Prostate gland (tissue), 2 donors: ENCODE measurements around the gene GZMH. TPM values are rescaled to one million over a fixed set of nuclear protein-coding genes. Genes with fewer than 3 reads are reported as not detected.

ENCODE experiments used
- DNase-seq: peaks from one replicate; pipeline ENCODE4 v3.0.0-alpha.2; 2019; ENCODE audit warnings: low spot score
- H3K27ac ChIP-seq, 2 donors: fragments of 200-600 bp; sonication (generic); 2 replicates each; pipeline ENCODE4 v1.5.1; 2017 to 2019
- H3K27me3 ChIP-seq: fragments of 200-600 bp; sonication (generic); replicated peaks from 2 replicates; pipeline ENCODE4 v1.5.1; 2019; ENCODE audit not compliant: insufficient read depth
- H3K36me3 ChIP-seq, 2 donors: fragments of 200-600 bp; sonication (generic); 1 replicate in 1 of 2; 2 replicates in 1 of 2; pipeline versions ENCODE4 v1.5.1 to v1.8.1; 2017 to 2019
- H3K4me1 ChIP-seq: fragments of 200-600 bp; sonication (generic); replicated peaks from 2 replicates; pipeline ENCODE4 v1.5.1; 2019
- H3K4me3 ChIP-seq, 2 donors: fragments of 200-600 bp; sonication (generic); 2 replicates each; pipeline ENCODE4 v1.5.1; 2017 to 2019
- H3K9me3 ChIP-seq: fragments of 200-600 bp; sonication (generic); 2 replicates; pipeline ENCODE4 v1.5.1; 2017
- POLR2A ChIP-seq: fragments of 450-650 bp; IDR thresholded peaks from one replicate; pipeline ENCODE4 v1.6.1; 2016; ENCODE audit warnings: antibody characterized with exemption, mild to moderate bottlenecking
- POLR2AphosphoS5 ChIP-seq: sonication (generic); formaldehyde crosslinking; IDR thresholded peaks from one replicate; pipeline ENCODE4 v1.6.1; 2017; ENCODE audit warnings: antibody characterized with exemption
- WGBS: methylation state at CpG from one replicate; pipeline ENCODE4 v1.1.5; 2018; 5-methylcytosine and 5-hydroxymethylcytosine counted together
- intact Hi-C: fragments of 100-400 bp; cut with DNase I; formaldehyde crosslinking; loops from one replicate; pipeline ENCODE4 v1.14.2; 2022
- total RNA-seq, 2 donors: library from RNA; depleted of rRNA; stranded (reverse); fragments of >200 nt; gene quantifications; one replicate each; pipeline ENCODE4 v1.1.0, GENCODE V29; 2016
- TF ChIP-seq, protein P1 (sequence below), 4 experiments: fragments of 200-600 bp in 2 of 4; fragments of 450-650 bp in 2 of 4; sonication (generic) in 2 of 4; IDR thresholded peaks; 1 replicate in 3 of 4; 2 replicates in 1 of 4; pipeline ENCODE4 v1.5.1; 2016 to 2019; ENCODE audit warnings: antibody characterized with exemption in 4 of 4, mild to moderate bottlenecking in 2 of 4, moderate library complexity in 2 of 4

GZMH gene
- total RNA-seq, 2 donors from 2014 or later: 0.55 TPM; not detected in 1

DNA sequence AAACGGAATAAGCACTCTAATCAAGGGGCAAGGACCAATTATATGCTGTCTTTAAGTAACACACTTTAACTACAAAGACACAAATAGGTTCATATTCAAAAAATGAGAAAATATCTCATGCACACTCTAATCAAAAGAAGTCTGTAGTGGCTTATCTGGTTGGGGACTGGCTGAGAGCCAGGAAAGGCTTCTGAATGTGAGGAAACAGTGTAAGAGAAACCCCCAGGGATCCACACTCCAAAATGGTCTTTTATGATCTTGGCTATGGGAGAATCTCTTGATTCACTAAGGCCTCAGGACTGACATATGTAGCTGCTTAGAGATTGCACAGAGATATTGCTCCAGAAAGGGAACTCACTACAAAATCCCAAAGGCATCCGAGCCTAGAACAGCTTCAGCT lies 43.7 kb downstream of the GZMH start:
- no peaks in the 10 kb centered on the region for H3K27me3 ChIP-seq
- no peaks in the 10 kb centered on the region for H3K9me3 ChIP-seq
- TF ChIP-seq POLR2A (no peak), POLR2AphosphoS5 (no peak)
- TF ChIP-seq, protein P1, sequence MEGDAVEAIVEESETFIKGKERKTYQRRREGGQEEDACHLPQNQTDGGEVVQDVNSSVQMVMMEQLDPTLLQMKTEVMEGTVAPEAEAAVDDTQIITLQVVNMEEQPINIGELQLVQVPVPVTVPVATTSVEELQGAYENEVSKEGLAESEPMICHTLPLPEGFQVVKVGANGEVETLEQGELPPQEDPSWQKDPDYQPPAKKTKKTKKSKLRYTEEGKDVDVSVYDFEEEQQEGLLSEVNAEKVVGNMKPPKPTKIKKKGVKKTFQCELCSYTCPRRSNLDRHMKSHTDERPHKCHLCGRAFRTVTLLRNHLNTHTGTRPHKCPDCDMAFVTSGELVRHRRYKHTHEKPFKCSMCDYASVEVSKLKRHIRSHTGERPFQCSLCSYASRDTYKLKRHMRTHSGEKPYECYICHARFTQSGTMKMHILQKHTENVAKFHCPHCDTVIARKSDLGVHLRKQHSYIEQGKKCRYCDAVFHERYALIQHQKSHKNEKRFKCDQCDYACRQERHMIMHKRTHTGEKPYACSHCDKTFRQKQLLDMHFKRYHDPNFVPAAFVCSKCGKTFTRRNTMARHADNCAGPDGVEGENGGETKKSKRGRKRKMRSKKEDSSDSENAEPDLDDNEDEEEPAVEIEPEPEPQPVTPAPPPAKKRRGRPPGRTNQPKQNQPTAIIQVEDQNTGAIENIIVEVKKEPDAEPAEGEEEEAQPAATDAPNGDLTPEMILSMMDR (IDR thresholded peaks at IDR 0.05): no peak
- no peaks in the 10 kb centered on the region for H3K4me1 ChIP-seq
- H3K36me3 ChIP-seq: no peaks in the 10 kb centered on the region
- intact Hi-C loops: no loop called here
- no peak for DNase-seq
- no peak overlapping the region for H3K4me3 ChIP-seq
- WGBS: 82% methylated on average over 2 of the region's 2 CpGs
- H3K27ac ChIP-seq: no peak overlapping the region

DNA sequence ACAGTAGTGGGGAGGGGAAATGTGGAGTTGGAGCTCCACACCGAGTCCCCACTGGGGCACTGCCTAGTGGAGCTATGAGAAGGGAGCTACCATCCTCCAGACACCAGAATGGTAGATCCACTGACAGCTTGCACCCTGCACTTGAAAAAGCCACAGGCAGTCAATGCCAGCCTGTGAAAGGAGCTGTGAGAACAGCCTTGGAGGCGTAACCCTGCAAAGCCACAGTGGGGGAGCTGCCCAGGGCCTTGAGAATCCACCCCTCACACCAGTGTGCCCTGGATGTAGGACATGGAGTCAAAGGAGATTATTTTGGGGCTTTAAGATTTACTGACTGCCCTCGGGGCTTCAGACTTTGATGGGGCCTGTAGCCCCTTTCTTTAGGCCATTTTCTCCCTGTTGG lies 46.0 kb downstream of the GZMH start:
- H3K9me3 ChIP-seq: no peaks in the 10 kb centered on the region
- no peak overlapping the region for H3K27ac ChIP-seq
- H3K36me3 ChIP-seq: no peaks in the 10 kb centered on the region
- no peaks in the 10 kb centered on the region for H3K27me3 ChIP-seq
- DNase-seq: no peak
- intact Hi-C loops: no loop called here
- H3K4me3 ChIP-seq: no peak overlapping the region
- no peaks in the 10 kb centered on the region for H3K4me1 ChIP-seq
- WGBS: 91% methylated on average over 3 of the region's 3 CpGs
- TF ChIP-seq POLR2AphosphoS5 (no peak), POLR2A (no peak)

DNA sequence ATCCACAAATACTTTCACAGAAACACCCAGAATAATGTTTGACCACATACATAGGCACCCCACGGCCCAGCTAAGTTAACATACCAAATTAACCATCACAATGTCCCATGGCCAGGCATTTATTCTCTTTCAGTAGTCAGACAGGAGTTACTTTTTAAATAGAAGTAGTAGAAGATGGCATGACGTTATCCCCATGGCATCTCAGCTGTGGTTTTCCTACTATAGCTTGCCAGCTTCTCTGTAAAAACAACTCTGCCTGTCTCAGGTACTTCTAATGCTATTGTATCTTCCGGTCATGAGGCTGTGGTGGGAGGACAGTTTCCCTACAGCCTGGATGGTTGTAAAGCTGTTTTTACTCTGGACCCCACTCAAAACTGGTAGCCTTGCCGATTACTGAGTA lies 52.7 kb downstream of the GZMH start:
- Histone ChIP-seq H3K36me3 (no peaks in the 10 kb centered on the region), H3K4me3 (no peak overlapping the region), H3K27ac (no peak overlapping the region), H3K27me3 (no peaks in the 10 kb centered on the region), H3K9me3 (no peaks in the 10 kb centered on the region), H3K4me1 (no peaks in the 10 kb centered on the region)
- no peak for TF ChIP-seq POLR2A
- TF ChIP-seq, protein P1 (IDR thresholded peaks at IDR 0.05): no peak
- no peak for TF ChIP-seq POLR2AphosphoS5
- no peak for DNase-seq
- intact Hi-C loops: no loop called here
- WGBS: 49% methylated on average over 4 of the region's 4 CpGs

Other genes with a start within 250 kb of the GZMH start
- gene NFATC4, start 241.5 kb downstream of the GZMH start, total RNA-seq: 10 to 100 TPM in 1 of 2 donors, 1 to 10 TPM in 1; 6.3 to 41.1 TPM
- 10 to 100 TPM; 10.5 to 26.5 TPM for gene NYNRIN, start 210.7 kb downstream of the GZMH start, total RNA-seq
- 10 to 100 TPM in 1 of 2 donors, 1 to 10 TPM in 1; 2.4 to 11.1 TPM for gene CBLN3, start 180.0 kb downstream of the GZMH start, total RNA-seq
- 10 to 100 TPM; 57.0 to 91.2 TPM for gene KHNYN, start 179.7 kb downstream of the GZMH start, total RNA-seq
- 10 to 100 TPM; 49.5 to 64.4 TPM for gene SDR39U1, start 166.9 kb downstream of the GZMH start, total RNA-seq
- gene CMA1, start 101.4 kb downstream of the GZMH start, total RNA-seq: not detected
- 1 to 10 TPM in 1 of 2 donors, not detected in 1; 3.9 TPM for gene CTSG, start 33.4 kb downstream of the GZMH start, total RNA-seq
- 1 to 10 TPM in 1 of 2 donors, not detected in 1; 1.1 TPM for gene GZMB, start 24.5 kb upstream of the GZMH start, total RNA-seq